ENCODE data around the gene MMP14.

GRCh38 chr14:22844221-22845102 is 8.1 kb downstream of the MMP14 start:
- TF ChIP-seq CTCF (IDR thresholded peaks at IDR 0.05; ENCODE audit: poor library complexity) (no peak), EZH2phosphoT487 (IDR thresholded peaks at IDR 0.05; ENCODE audit: low read depth, severe bottlenecking, unreplicated experiment) (no peak)

Measured in hepatocyte (in vitro differentiated cells).